ENCODE results near the gene GRM2.

DNA sequence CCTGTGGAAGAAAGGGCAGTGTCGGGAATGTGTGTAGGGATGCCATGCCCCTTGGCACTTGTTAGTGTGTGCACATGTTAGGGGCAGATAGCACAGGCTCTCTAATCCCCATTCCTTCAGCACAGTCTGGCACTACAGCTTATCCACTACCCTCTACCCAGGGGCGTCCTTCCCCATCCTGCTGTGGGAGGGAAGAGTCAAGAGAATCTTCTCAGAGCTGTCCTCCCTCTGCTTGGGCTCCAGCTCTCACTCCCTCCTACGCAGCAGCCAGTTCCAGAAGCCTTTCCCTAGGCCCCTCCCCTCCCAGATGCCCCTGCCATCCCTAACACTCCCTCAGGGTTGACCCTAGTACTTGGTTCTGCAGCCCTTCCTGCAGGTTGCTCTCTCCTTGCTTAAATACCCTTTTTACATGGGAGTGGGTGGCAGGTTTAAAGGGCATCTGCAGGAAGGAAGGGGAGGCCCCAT is 815 bp upstream of the GRM2 start:
- TF ChIP-seq, protein P1, sequence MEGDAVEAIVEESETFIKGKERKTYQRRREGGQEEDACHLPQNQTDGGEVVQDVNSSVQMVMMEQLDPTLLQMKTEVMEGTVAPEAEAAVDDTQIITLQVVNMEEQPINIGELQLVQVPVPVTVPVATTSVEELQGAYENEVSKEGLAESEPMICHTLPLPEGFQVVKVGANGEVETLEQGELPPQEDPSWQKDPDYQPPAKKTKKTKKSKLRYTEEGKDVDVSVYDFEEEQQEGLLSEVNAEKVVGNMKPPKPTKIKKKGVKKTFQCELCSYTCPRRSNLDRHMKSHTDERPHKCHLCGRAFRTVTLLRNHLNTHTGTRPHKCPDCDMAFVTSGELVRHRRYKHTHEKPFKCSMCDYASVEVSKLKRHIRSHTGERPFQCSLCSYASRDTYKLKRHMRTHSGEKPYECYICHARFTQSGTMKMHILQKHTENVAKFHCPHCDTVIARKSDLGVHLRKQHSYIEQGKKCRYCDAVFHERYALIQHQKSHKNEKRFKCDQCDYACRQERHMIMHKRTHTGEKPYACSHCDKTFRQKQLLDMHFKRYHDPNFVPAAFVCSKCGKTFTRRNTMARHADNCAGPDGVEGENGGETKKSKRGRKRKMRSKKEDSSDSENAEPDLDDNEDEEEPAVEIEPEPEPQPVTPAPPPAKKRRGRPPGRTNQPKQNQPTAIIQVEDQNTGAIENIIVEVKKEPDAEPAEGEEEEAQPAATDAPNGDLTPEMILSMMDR (IDR thresholded peaks at IDR 0.05), result no peak
- no peak for TF ChIP-seq ZFX (IDR thresholded peaks at IDR 0.05; ENCODE audit: borderline replicate concordance)

All from 22Rv1 (cell line).